Activated T-helper 1 cell treated with anti-CD3 and anti-CD28 coated beads, Interleukin-12 subunit alpha, Interleukin-12 subunit beta, Interleukin-2, Interleukin-4 antibody, amounts not matched to agents 30 ng/mL and 10 ng/mL and 1 ng/mL, durations not matched to agents 14 hours and 24 hours and 36 hours (primary cell): ENCODE measurements around the gene PMS2. TPM values are rescaled to one million over a fixed set of nuclear protein-coding genes. Genes with fewer than 3 reads are reported as not detected.
A peak's percentile ranks its signal among the peaks of the same experiment; 100 is the strongest.
"Not testable (repeated sequence)": the region's sequence is repeated elsewhere in the genome, so short reads cannot be mapped to it uniquely, and the experiment has no call there.

Experiments used
- DNase-seq: peaks from one replicate; pipeline ENCODE4 v3.0.0; 2021; ENCODE audit warnings: low spot score
- H3K27ac Mint-ChIP-seq: one replicate; pipeline ENCODE4 v1.8.0; 2021; ENCODE audit warnings: mild to moderate bottlenecking, mixed read lengths
- H3K27me3 Mint-ChIP-seq: one replicate; pipeline ENCODE4 v1.8.0; 2022; ENCODE audit warnings: mild to moderate bottlenecking, moderate library complexity, mixed read lengths; ENCODE audit not compliant: insufficient read depth
- H3K36me3 Mint-ChIP-seq: one replicate; pipeline ENCODE4 v1.8.0; 2021; ENCODE audit warnings: low read depth, mixed read lengths
- H3K4me1 Mint-ChIP-seq: one replicate; pipeline ENCODE4 v1.8.0; 2021; ENCODE audit warnings: low read depth, mixed read lengths
- H3K4me3 Mint-ChIP-seq: one replicate; pipeline ENCODE4 v1.8.0; 2021; ENCODE audit warnings: mild to moderate bottlenecking, moderate library complexity, mixed read lengths
- H3K9me3 Mint-ChIP-seq: one replicate; pipeline ENCODE4 v1.8.0; 2021; ENCODE audit warnings: mixed read lengths
- intact Hi-C: fragments of 100-400 bp; cut with micrococcal nuclease; formaldehyde crosslinking; loops from one replicate; pipeline ENCODE4 v1.15.1; 2024
- total RNA-seq: library from RNA; stranded (reverse); gene quantifications from 2 replicates; pipeline ENCODE4 v1.2.3, GENCODE V29; 2022

Gene PMS2
- total RNA-seq, 1 donor from 2014 or later: 20.3 TPM

GRCh38 chr7:6027806-6028365 lies 19.0 kb upstream of the PMS2 start:
- H3K27ac Mint-ChIP-seq: no peak overlapping the region
- no peak overlapping the region for H3K4me3 Mint-ChIP-seq

GRCh38 chr7:6026820-6027311 lies 18.0 kb upstream of the PMS2 start:
- Mint-ChIP-seq H3K27ac (peak overlapping the region; percentile 85), H3K4me3 (peak overlapping the region; percentile 46), H3K36me3 (peaks cover 52% of the 10 kb centered on the region), H3K4me1 (peaks cover 17% of the 10 kb centered on the region), H3K9me3 (no peaks in the 10 kb centered on the region), H3K27me3 (no peaks in the 10 kb centered on the region)
- intact Hi-C loops: no loop called here
- no peak for DNase-seq

More at GRCh38 chr7:6027806-6028365, 19.0 kb upstream of the PMS2 start:
- no peak for DNase-seq
- Mint-ChIP-seq H3K27me3 (no peaks in the 10 kb centered on the region), H3K36me3 (peaks cover 42% of the 10 kb centered on the region), H3K4me1 (peaks cover 17% of the 10 kb centered on the region), H3K9me3 (no peaks in the 10 kb centered on the region)
- intact Hi-C loops: no loop called here

GRCh38 chr7:6026011-6026819 lies 17.4 kb upstream of the PMS2 start:
- Mint-ChIP-seq H3K27me3 (no peaks in the 10 kb centered on the region), H3K27ac (peak overlapping the region; percentile 85), H3K9me3 (no peaks in the 10 kb centered on the region), H3K36me3 (peaks cover 55% of the 10 kb centered on the region), H3K4me3 (peak overlapping the region; percentile 78), H3K4me1 (peaks cover 17% of the 10 kb centered on the region)
- intact Hi-C loops: no loop called here
- peak; percentile 61 for DNase-seq

- H3K27me3 Mint-ChIP-seq: no peaks in the 10 kb centered on the region
Observed at GRCh38 chr7:6023974-6024435, 15.2 kb upstream of the PMS2 start.

GRCh38 chr7:6022707-6023106 lies 13.9 kb upstream of the PMS2 start:
- H3K27ac Mint-ChIP-seq: no peak overlapping the region

More at GRCh38 chr7:6023974-6024435, 15.2 kb upstream of the PMS2 start:
- Mint-ChIP-seq H3K4me1 (peaks cover 17% of the 10 kb centered on the region), H3K27ac (no peak overlapping the region), H3K9me3 (no peaks in the 10 kb centered on the region), H3K4me3 (no peak overlapping the region), H3K36me3 (peaks cover 68% of the 10 kb centered on the region)
- DNase-seq: no peak
- intact Hi-C loops: no loop called here

GRCh38 chr7:6020371-6021286 lies 11.8 kb upstream of the PMS2 start:
- Mint-ChIP-seq H3K36me3 (peaks cover 67% of the 10 kb centered on the region), H3K9me3 (no peaks in the 10 kb centered on the region), H3K27me3 (no peaks in the 10 kb centered on the region), H3K4me1 (peaks cover 5% of the 10 kb centered on the region), H3K27ac (no peak overlapping the region), H3K4me3 (no peak overlapping the region)
- DNase-seq: no peak
- intact Hi-C loops: no loop called here

More at GRCh38 chr7:6022707-6023106, 13.9 kb upstream of the PMS2 start:
- no peak for DNase-seq
- Mint-ChIP-seq H3K27me3 (no peaks in the 10 kb centered on the region), H3K36me3 (peaks cover 65% of the 10 kb centered on the region), H3K9me3 (no peaks in the 10 kb centered on the region), H3K4me3 (no peak overlapping the region), H3K4me1 (peaks cover 17% of the 10 kb centered on the region)
- intact Hi-C loops: no loop called here

- no peak overlapping the region for H3K27ac Mint-ChIP-seq
- no peaks in the 10 kb centered on the region for H3K9me3 Mint-ChIP-seq
- no peak overlapping the region for H3K4me3 Mint-ChIP-seq
- H3K27me3 Mint-ChIP-seq: no peaks in the 10 kb centered on the region
- peaks cover 53% of the 10 kb centered on the region for H3K36me3 Mint-ChIP-seq
- no peak for DNase-seq
- intact Hi-C loops: no loop called here
- peaks cover 5% of the 10 kb centered on the region for H3K4me1 Mint-ChIP-seq
Observed at GRCh38 chr7:6016653-6016966, 7.8 kb upstream of the PMS2 start.

- DNase-seq: no peak
- H3K4me1 Mint-ChIP-seq: peaks cover 10% of the 10 kb centered on the region
- peak overlapping the region; percentile 18 for H3K27ac Mint-ChIP-seq
- H3K9me3 Mint-ChIP-seq: no peaks in the 10 kb centered on the region
- no peak overlapping the region for H3K4me3 Mint-ChIP-seq
- intact Hi-C loops: no loop called here
- peaks cover 49% of the 10 kb centered on the region for H3K36me3 Mint-ChIP-seq
- H3K27me3 Mint-ChIP-seq: no peaks in the 10 kb centered on the region
Observed at GRCh38 chr7:6015917-6016652, 7.2 kb upstream of the PMS2 start.

GRCh38 chr7:6012355-6013104 lies 3.7 kb upstream of the PMS2 start:
- Mint-ChIP-seq H3K4me3 (no peak overlapping the region), H3K36me3 (peaks cover 32% of the 10 kb centered on the region), H3K9me3 (no peaks in the 10 kb centered on the region), H3K27me3 (no peaks in the 10 kb centered on the region), H3K27ac (peak overlapping the region; percentile 2), H3K4me1 (peaks cover 20% of the 10 kb centered on the region)
- DNase-seq: no peak
- intact Hi-C loops: no loop called here

GRCh38 chr7:6011541-6011940 lies 2.7 kb upstream of the PMS2 start:
- H3K4me3 Mint-ChIP-seq: peak overlapping the region; percentile 89
- no peak for DNase-seq
- H3K27ac Mint-ChIP-seq: no peak overlapping the region
- intact Hi-C loops: no loop called here
- H3K27me3 Mint-ChIP-seq: no peaks in the 10 kb centered on the region
- H3K4me1 Mint-ChIP-seq: peaks cover 21% of the 10 kb centered on the region
- H3K9me3 Mint-ChIP-seq: no peaks in the 10 kb centered on the region
- peaks cover 30% of the 10 kb centered on the region for H3K36me3 Mint-ChIP-seq

- H3K36me3 Mint-ChIP-seq: peaks cover 19% of the 10 kb centered on the region
- H3K9me3 Mint-ChIP-seq: not testable (repeated sequence)
Observed at GRCh38 chr7:6010370-6010769, 1.5 kb upstream of the PMS2 start.

More at GRCh38 chr7:6010370-6010769, 1.5 kb upstream of the PMS2 start:
- H3K27me3 Mint-ChIP-seq, intact Hi-C loops, DNase-seq: not testable (repeated sequence)
- peak overlapping the region; percentile 91 for H3K27ac Mint-ChIP-seq
- peak overlapping the region; percentile 89 for H3K4me3 Mint-ChIP-seq
- peaks cover 18% of the 10 kb centered on the region for H3K4me1 Mint-ChIP-seq
